ENCODE results near the gene STXBP3. TPM values are rescaled to one million over a fixed set of nuclear protein-coding genes. Genes with fewer than 3 reads are reported as not detected.

STXBP3 gene
- total RNA-seq, 1 experiment from 2014 or later = 68.9 TPM

GRCh38 chr1:108829498-108829916, 83.0 kb downstream of the STXBP3 start:
- no peaks in the 10 kb centered on the region for H3K27me3 ChIP-seq (ENCODE audit: low read length)
- no peak for DNase-seq
- H3K4me2 ChIP-seq (ENCODE audit: low read depth, low read length, poor library complexity, severe bottlenecking) = no peak overlapping the region
- H3K4me1 ChIP-seq (ENCODE audit: low read length) = peaks cover 3% of the 10 kb centered on the region; the same call in 1 of the 2 replicates
- H3K9me3 ChIP-seq (ENCODE audit: low read length) = no peaks in the 10 kb centered on the region
- H3K9me2 ChIP-seq (replicated peaks; ENCODE audit: insufficient read depth, low read length) = no peaks in the 10 kb centered on the region
- H3K4me3 ChIP-seq (ENCODE audit: low read length) = no peak overlapping the region
- H2AFZ ChIP-seq (ENCODE audit: low read length) = no peak overlapping the region
- H3K79me2 ChIP-seq (ENCODE audit: low read length) = no peaks in the 10 kb centered on the region
- no peak overlapping the region for H3K9ac ChIP-seq (ENCODE audit: low read length)
- no peak overlapping the region for H3K27ac ChIP-seq (ENCODE audit: low read length)
- H3K36me3 ChIP-seq (ENCODE audit: insufficient read depth, low read length) = no peaks in the 10 kb centered on the region
- no peaks in the 10 kb centered on the region for H4K20me1 ChIP-seq (ENCODE audit: insufficient read depth, low read depth, low read length)

- Histone ChIP-seq H3K27me3 (ENCODE audit: low read length) (no peaks in the 10 kb centered on the region), H3K79me2 (ENCODE audit: low read length) (no peaks in the 10 kb centered on the region), H3K4me1 (ENCODE audit: low read length) (peaks cover 3% of the 10 kb centered on the region; the same call in 1 of the 2 replicates), H2AFZ (ENCODE audit: low read length) (no peak overlapping the region), H4K20me1 (ENCODE audit: insufficient read depth, low read depth, low read length) (no peaks in the 10 kb centered on the region), H3K9me3 (ENCODE audit: low read length) (no peaks in the 10 kb centered on the region), H3K9me2 (replicated peaks; ENCODE audit: insufficient read depth, low read length) (no peaks in the 10 kb centered on the region), H3K4me3 (ENCODE audit: low read length) (no peak overlapping the region), H3K9ac (ENCODE audit: low read length) (no peak overlapping the region), H3K4me2 (ENCODE audit: low read depth, low read length, poor library complexity, severe bottlenecking) (no peak overlapping the region), H3K27ac (ENCODE audit: low read length) (no peak overlapping the region), H3K36me3 (ENCODE audit: insufficient read depth, low read length) (no peaks in the 10 kb centered on the region)
- DNase-seq = no peak
Measured at GRCh38 chr1:108830119-108831008, 83.9 kb downstream of the STXBP3 start.

- no peak overlapping the region for H3K4me3 ChIP-seq (ENCODE audit: low read length)
- no peak overlapping the region for H3K9ac ChIP-seq (ENCODE audit: low read length)
- H4K20me1 ChIP-seq (ENCODE audit: insufficient read depth, low read depth, low read length) = no peaks in the 10 kb centered on the region
- peaks cover 3% of the 10 kb centered on the region; the same call in 1 of the 2 replicates for H3K4me1 ChIP-seq (ENCODE audit: low read length)
- no peak overlapping the region for H2AFZ ChIP-seq (ENCODE audit: low read length)
- no peaks in the 10 kb centered on the region for H3K9me2 ChIP-seq (replicated peaks; ENCODE audit: insufficient read depth, low read length)
- H3K36me3 ChIP-seq (ENCODE audit: insufficient read depth, low read length) = no peaks in the 10 kb centered on the region
- no peak overlapping the region for H3K4me2 ChIP-seq (ENCODE audit: low read depth, low read length, poor library complexity, severe bottlenecking)
- H3K27me3 ChIP-seq (ENCODE audit: low read length) = no peaks in the 10 kb centered on the region
- DNase-seq = no peak
- H3K9me3 ChIP-seq (ENCODE audit: low read length) = no peaks in the 10 kb centered on the region
- H3K27ac ChIP-seq (ENCODE audit: low read length) = no peak overlapping the region
- no peaks in the 10 kb centered on the region for H3K79me2 ChIP-seq (ENCODE audit: low read length)
Measured at GRCh38 chr1:108831225-108831624, 84.8 kb downstream of the STXBP3 start.

- Histone ChIP-seq H3K4me1 (ENCODE audit: low read length) (peaks cover under 1% of the 10 kb centered on the region; the same call in 1 of the 2 replicates), H3K9me2 (replicated peaks; ENCODE audit: insufficient read depth, low read length) (no peaks in the 10 kb centered on the region), H3K4me3 (ENCODE audit: low read length) (no peak overlapping the region), H3K27ac (ENCODE audit: low read length) (no peak overlapping the region), H3K9ac (ENCODE audit: low read length) (no peak overlapping the region), H2AFZ (ENCODE audit: low read length) (no peak overlapping the region), H4K20me1 (ENCODE audit: insufficient read depth, low read depth, low read length) (no peaks in the 10 kb centered on the region), H3K27me3 (ENCODE audit: low read length) (no peaks in the 10 kb centered on the region), H3K9me3 (ENCODE audit: low read length) (no peaks in the 10 kb centered on the region), H3K4me2 (ENCODE audit: low read depth, low read length, poor library complexity, severe bottlenecking) (no peak overlapping the region), H3K36me3 (ENCODE audit: insufficient read depth, low read length) (no peaks in the 10 kb centered on the region), H3K79me2 (ENCODE audit: low read length) (no peaks in the 10 kb centered on the region)
- DNase-seq = no peak
Measured at GRCh38 chr1:108832929-108833328, 86.5 kb downstream of the STXBP3 start.

GRCh38 chr1:108841703-108842102, 95.2 kb downstream of the STXBP3 start:
- H2AFZ ChIP-seq (ENCODE audit: low read length) = no peak overlapping the region
- DNase-seq = no peak
- H3K9ac ChIP-seq (ENCODE audit: low read length) = no peak overlapping the region
- H3K9me3 ChIP-seq (ENCODE audit: low read length) = no peaks in the 10 kb centered on the region
- no peak overlapping the region for H3K4me3 ChIP-seq (ENCODE audit: low read length)
- H3K9me2 ChIP-seq (replicated peaks; ENCODE audit: insufficient read depth, low read length) = no peaks in the 10 kb centered on the region
- no peaks in the 10 kb centered on the region for H3K27me3 ChIP-seq (ENCODE audit: low read length)
- H3K36me3 ChIP-seq (ENCODE audit: insufficient read depth, low read length) = no peaks in the 10 kb centered on the region
- no peak overlapping the region for H3K27ac ChIP-seq (ENCODE audit: low read length)
- no peaks in the 10 kb centered on the region for H3K79me2 ChIP-seq (ENCODE audit: low read length)
- no peak overlapping the region for H3K4me2 ChIP-seq (ENCODE audit: low read depth, low read length, poor library complexity, severe bottlenecking)
- H4K20me1 ChIP-seq (ENCODE audit: insufficient read depth, low read depth, low read length) = no peaks in the 10 kb centered on the region
- H3K4me1 ChIP-seq (ENCODE audit: low read length) = no peaks in the 10 kb centered on the region

- no peak overlapping the region for H3K27ac ChIP-seq (ENCODE audit: low read length)
- H3K4me2 ChIP-seq (ENCODE audit: low read depth, low read length, poor library complexity, severe bottlenecking) = no peak overlapping the region
- no peak overlapping the region for H3K9ac ChIP-seq (ENCODE audit: low read length)
- H3K79me2 ChIP-seq (ENCODE audit: low read length) = no peaks in the 10 kb centered on the region
- H3K9me3 ChIP-seq (ENCODE audit: low read length) = no peaks in the 10 kb centered on the region
- H3K4me3 ChIP-seq (ENCODE audit: low read length) = no peak overlapping the region
- H4K20me1 ChIP-seq (ENCODE audit: insufficient read depth, low read depth, low read length) = no peaks in the 10 kb centered on the region
- H3K27me3 ChIP-seq (ENCODE audit: low read length) = no peaks in the 10 kb centered on the region
- H3K36me3 ChIP-seq (ENCODE audit: insufficient read depth, low read length) = no peaks in the 10 kb centered on the region
- no peaks in the 10 kb centered on the region for H3K4me1 ChIP-seq (ENCODE audit: low read length)
- H2AFZ ChIP-seq (ENCODE audit: low read length) = no peak overlapping the region
- DNase-seq = no peak
- H3K9me2 ChIP-seq (replicated peaks; ENCODE audit: insufficient read depth, low read length) = no peaks in the 10 kb centered on the region
Measured at GRCh38 chr1:108842525-108843181, 96.2 kb downstream of the STXBP3 start.

GRCh38 chr1:108843390-108844137, 97.1 kb downstream of the STXBP3 start:
- no peak overlapping the region for H3K27ac ChIP-seq (ENCODE audit: low read length)
- H3K4me2 ChIP-seq (ENCODE audit: low read depth, low read length, poor library complexity, severe bottlenecking) = no peak overlapping the region
- H3K4me1 ChIP-seq (ENCODE audit: low read length) = no peaks in the 10 kb centered on the region
- no peak overlapping the region for H3K4me3 ChIP-seq (ENCODE audit: low read length)
- no peak for DNase-seq
- no peaks in the 10 kb centered on the region for H3K9me2 ChIP-seq (replicated peaks; ENCODE audit: insufficient read depth, low read length)
- no peaks in the 10 kb centered on the region for H3K9me3 ChIP-seq (ENCODE audit: low read length)
- no peaks in the 10 kb centered on the region for H3K27me3 ChIP-seq (ENCODE audit: low read length)
- H3K79me2 ChIP-seq (ENCODE audit: low read length) = no peaks in the 10 kb centered on the region
- H2AFZ ChIP-seq (ENCODE audit: low read length) = no peak overlapping the region
- H4K20me1 ChIP-seq (ENCODE audit: insufficient read depth, low read depth, low read length) = no peaks in the 10 kb centered on the region
- H3K9ac ChIP-seq (ENCODE audit: low read length) = no peak overlapping the region
- no peaks in the 10 kb centered on the region for H3K36me3 ChIP-seq (ENCODE audit: insufficient read depth, low read length)

GRCh38 chr1:108845446-108845845, 99.0 kb downstream of the STXBP3 start:
- Histone ChIP-seq H3K9me2 (replicated peaks; ENCODE audit: insufficient read depth, low read length) (no peaks in the 10 kb centered on the region), H3K4me3 (ENCODE audit: low read length) (no peak overlapping the region), H3K9me3 (ENCODE audit: low read length) (no peaks in the 10 kb centered on the region), H2AFZ (ENCODE audit: low read length) (no peak overlapping the region), H3K27ac (ENCODE audit: low read length) (no peak overlapping the region), H3K9ac (ENCODE audit: low read length) (no peak overlapping the region), H3K4me1 (ENCODE audit: low read length) (no peaks in the 10 kb centered on the region), H3K27me3 (ENCODE audit: low read length) (no peaks in the 10 kb centered on the region), H4K20me1 (ENCODE audit: insufficient read depth, low read depth, low read length) (no peaks in the 10 kb centered on the region), H3K4me2 (ENCODE audit: low read depth, low read length, poor library complexity, severe bottlenecking) (no peak overlapping the region), H3K79me2 (ENCODE audit: low read length) (no peaks in the 10 kb centered on the region), H3K36me3 (ENCODE audit: insufficient read depth, low read length) (no peaks in the 10 kb centered on the region)
- no peak for DNase-seq
